ENCODE results near the gene PARD3. TPM values are rescaled to one million over a fixed set of nuclear protein-coding genes. Genes with fewer than 3 reads are reported as not detected.
"Not testable (repeated sequence)": the region's sequence is repeated elsewhere in the genome, so short reads cannot be mapped to it uniquely, and the experiment has no call there.

Gene PARD3
- total RNA-seq, 6 experiments from 2014 or later: 19.1 to 27.8 (median 22.0) TPM

DNA sequence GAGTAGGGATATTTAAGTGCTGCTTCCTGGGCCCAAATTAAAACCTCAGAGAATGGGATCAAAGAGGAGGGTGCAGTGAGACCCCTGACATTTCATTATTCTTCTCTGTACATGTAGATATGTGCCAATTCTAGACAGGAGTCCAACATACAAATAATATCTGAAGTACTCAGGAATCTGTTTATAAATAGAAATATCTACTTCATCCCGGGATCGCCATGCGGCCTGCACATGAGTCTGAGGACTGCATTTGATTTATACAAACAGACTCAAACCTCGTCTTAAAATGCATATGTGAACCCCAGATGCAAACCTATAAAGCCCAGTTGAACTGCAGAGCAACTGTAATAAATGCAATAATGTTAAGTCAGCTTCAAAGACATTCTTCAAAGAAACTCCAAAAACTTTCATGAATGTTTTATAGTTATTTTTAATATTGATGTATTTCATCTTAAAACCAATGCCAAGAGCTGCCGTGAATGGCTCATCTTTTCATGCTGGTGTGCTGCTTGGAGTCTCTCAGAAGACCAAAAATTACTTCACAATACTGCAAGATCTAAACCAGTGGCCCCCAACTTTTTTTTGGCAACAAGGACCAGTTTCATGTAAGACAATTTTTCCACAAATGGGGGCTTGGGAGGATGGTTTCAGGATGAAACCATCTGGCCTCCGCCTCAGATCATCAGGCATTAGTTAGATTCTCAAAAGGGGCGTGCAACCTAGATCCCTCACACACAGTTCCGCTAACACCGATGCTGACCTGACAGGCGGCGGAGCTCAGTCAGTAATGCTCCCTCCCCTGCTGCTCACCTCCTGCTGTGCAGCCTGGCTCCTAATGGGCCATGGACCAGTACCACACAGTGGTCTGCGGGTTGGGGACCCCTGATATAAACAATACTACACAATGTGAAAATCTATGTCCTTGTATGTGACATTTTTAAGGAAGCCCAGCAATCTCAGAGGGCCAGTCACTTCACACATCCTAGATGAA is 166.9 kb downstream of the PARD3 start:
- Histone ChIP-seq H3K36me3 (no peaks in the 10 kb centered on the region), H3K27me3 (no peaks in the 10 kb centered on the region), H3K27ac (no peak overlapping the region), H3K4me3 (no peak overlapping the region), H3K4me1 (peaks cover 0 to 12% (median 0%) of the 10 kb centered on the region in 4 donors), H3K9me3 (no peaks in the 10 kb centered on the region)
- 89% methylated on average over 11 of the region's 12 CpGs for WGBS (ENCODE audit: insufficient coverage, low coverage, low lambda C conversion rate, missing lambda C conversion rate)
- TF ChIP-seq POLR2A (IDR thresholded peaks at IDR 0.05): no peak
- TF ChIP-seq, protein P1, sequence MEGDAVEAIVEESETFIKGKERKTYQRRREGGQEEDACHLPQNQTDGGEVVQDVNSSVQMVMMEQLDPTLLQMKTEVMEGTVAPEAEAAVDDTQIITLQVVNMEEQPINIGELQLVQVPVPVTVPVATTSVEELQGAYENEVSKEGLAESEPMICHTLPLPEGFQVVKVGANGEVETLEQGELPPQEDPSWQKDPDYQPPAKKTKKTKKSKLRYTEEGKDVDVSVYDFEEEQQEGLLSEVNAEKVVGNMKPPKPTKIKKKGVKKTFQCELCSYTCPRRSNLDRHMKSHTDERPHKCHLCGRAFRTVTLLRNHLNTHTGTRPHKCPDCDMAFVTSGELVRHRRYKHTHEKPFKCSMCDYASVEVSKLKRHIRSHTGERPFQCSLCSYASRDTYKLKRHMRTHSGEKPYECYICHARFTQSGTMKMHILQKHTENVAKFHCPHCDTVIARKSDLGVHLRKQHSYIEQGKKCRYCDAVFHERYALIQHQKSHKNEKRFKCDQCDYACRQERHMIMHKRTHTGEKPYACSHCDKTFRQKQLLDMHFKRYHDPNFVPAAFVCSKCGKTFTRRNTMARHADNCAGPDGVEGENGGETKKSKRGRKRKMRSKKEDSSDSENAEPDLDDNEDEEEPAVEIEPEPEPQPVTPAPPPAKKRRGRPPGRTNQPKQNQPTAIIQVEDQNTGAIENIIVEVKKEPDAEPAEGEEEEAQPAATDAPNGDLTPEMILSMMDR (IDR thresholded peaks at IDR 0.05): no peak
- no peak for DNase-seq
- intact Hi-C loops (cut with DNase I): no loop called here
- no peak for ATAC-seq

DNA sequence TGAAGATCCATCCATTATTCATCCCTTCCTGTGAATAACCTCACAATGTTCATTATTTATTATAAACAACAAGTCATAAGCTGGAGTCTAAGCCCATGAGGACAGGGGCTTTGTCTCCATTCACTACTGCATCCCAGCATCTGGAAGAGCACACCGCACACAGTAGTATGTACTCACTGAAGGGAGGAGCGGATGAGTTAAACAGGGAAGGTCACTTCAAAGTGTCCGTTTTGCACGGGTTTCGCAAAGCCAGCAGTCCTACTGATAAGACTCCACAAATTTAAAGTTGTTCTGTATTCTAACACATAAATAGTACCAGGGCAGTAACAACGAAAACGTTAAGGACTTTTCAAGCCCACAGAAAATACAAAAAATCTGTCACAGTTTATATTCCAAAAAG is 167.9 kb downstream of the PARD3 start:
- no peak overlapping the region for H3K4me3 ChIP-seq
- DNase-seq (no peak), ATAC-seq (peak; percentile 17 to 59 (median 48))
- 42% methylated on average over 6 of the region's 7 CpGs for WGBS (ENCODE audit: insufficient coverage, low coverage, low lambda C conversion rate, missing lambda C conversion rate)
- H3K9me3 ChIP-seq: no peaks in the 10 kb centered on the region
- no peaks in the 10 kb centered on the region for H3K27me3 ChIP-seq
- TF ChIP-seq, protein P1 (IDR thresholded peaks at IDR 0.05): no peak
- no peak for TF ChIP-seq POLR2A (IDR thresholded peaks at IDR 0.05)
- H3K36me3 ChIP-seq: no peaks in the 10 kb centered on the region
- intact Hi-C loops (cut with DNase I): no loop called here
- H3K27ac ChIP-seq: no peak overlapping the region
- H3K4me1 ChIP-seq: peaks cover 0 to 12% (median 0%) of the 10 kb centered on the region in 4 donors

DNA sequence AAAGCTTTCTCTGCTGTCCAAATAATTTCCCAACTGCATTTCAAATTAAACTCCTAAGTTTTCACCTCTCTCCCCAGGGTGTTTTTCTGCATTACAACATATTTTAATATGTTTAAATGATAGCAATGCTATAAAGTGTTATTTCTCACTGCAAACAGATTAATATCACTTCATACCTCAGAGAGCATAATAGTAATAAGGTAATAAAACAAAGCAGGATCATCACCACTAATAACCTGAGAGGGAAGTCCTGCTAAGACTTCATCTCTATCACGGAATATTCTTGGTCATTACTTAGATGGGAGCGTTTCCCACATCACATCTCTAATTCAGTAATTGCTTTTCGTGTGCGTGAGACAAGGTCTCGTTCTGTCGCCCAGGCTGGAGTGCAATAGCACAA is 168.8 kb downstream of the PARD3 start:
- no peak overlapping the region for H3K4me3 ChIP-seq
- intact Hi-C loops (cut with DNase I): no loop called here
- H3K36me3 ChIP-seq: no peaks in the 10 kb centered on the region
- no peaks in the 10 kb centered on the region for H3K9me3 ChIP-seq
- H3K27ac ChIP-seq: no peak overlapping the region
- ATAC-seq (no peak), DNase-seq (no peak)
- H3K27me3 ChIP-seq: no peaks in the 10 kb centered on the region
- 93% methylated on average over 6 of the region's 6 CpGs for WGBS (ENCODE audit: insufficient coverage, low coverage, low lambda C conversion rate, missing lambda C conversion rate)
- no peak for TF ChIP-seq POLR2A (IDR thresholded peaks at IDR 0.05)
- TF ChIP-seq, protein P1 (IDR thresholded peaks at IDR 0.05): no peak
- H3K4me1 ChIP-seq: peaks cover 0 to 12% (median 0%) of the 10 kb centered on the region in 4 donors

DNA sequence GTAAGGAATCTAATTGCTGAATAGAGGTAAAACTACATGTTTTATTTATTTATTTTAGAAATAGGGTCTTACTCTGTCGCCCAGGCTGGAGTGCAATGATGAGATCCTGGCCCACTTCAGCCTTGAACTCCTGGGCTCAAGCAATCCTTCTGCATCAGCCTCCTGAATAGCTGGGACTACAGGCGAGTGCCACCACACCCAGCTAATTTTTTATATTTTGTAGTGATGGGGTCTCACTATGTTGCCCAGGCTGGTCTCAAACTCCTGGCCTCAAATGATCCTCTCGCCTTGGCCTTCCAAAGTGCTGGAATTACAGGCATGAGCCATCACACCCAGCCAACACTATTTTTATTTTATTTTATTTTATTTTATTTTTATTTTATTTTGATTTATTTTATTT is 170.3 kb downstream of the PARD3 start:
- intact Hi-C loops (cut with DNase I); H3K36me3 ChIP-seq; DNase-seq; H3K27ac ChIP-seq; H3K27me3 ChIP-seq; ATAC-seq; H3K4me3 ChIP-seq; H3K9me3 ChIP-seq: not testable (repeated sequence)
- peaks cover 0 to 12% (median 0%) of the 10 kb centered on the region in 4 donors for H3K4me1 ChIP-seq
- 100% methylated on average over 2 of the region's 3 CpGs for WGBS (ENCODE audit: insufficient coverage, low coverage, low lambda C conversion rate, missing lambda C conversion rate)

DNA sequence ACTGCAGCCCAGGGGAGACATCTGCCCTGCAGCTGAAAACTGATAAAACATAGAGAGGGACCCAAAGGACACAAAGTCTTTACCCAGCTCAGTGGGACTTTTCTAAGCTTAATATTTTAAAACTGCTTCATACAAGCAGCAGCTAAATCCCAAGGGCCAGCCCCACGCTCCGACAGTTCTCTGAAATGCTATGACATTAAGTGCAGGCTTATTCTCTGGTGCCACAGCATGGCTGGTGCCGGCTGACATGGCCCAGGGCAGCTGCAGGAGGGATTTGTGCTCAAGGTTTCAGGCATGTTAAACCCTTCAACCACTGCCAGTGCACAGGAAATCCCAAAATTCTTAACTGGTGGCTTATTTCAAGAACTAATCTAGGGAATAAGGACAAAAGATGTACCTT is 170.9 kb downstream of the PARD3 start:
- Histone ChIP-seq H3K4me1 (peaks cover 0 to 12% (median 0%) of the 10 kb centered on the region in 4 donors), H3K27me3 (no peaks in the 10 kb centered on the region), H3K27ac (no peak overlapping the region), H3K9me3 (no peaks in the 10 kb centered on the region), H3K36me3 (no peaks in the 10 kb centered on the region), H3K4me3 (no peak overlapping the region)
- DNase-seq: no peak
- TF ChIP-seq POLR2A (IDR thresholded peaks at IDR 0.05): no peak
- TF ChIP-seq, protein P1 (IDR thresholded peaks at IDR 0.05): no peak
- no peak for ATAC-seq
- 100% methylated on average over 2 of the region's 3 CpGs for WGBS (ENCODE audit: insufficient coverage, low coverage, low lambda C conversion rate, missing lambda C conversion rate)
- intact Hi-C loops (cut with DNase I): no loop called here
